HepG2 (cell line): ENCODE data around the gene NELFCD. TPM values are rescaled to one million over a fixed set of nuclear protein-coding genes. Genes with fewer than 3 reads are reported as not detected.

Source experiments
- BRF2 ChIP-seq: sonication (generic); formaldehyde crosslinking; IDR thresholded peaks from 2 replicates; pipeline ENCODE4 v1.8.1; 2022; ENCODE audit warnings: mild to moderate bottlenecking, missing genetic modification reagents
- CAMTA2 ChIP-seq: sonication (generic); formaldehyde crosslinking; IDR thresholded peaks from 2 replicates; pipeline ENCODE4 v1.4.0; 2020; ENCODE audit warnings: mild to moderate bottlenecking, missing genetic modification reagents, borderline replicate concordance
- CEBPB ChIP-seq: IDR thresholded peaks from 2 replicates; pipeline ENCODE4 v1.6.1; 2011; ENCODE audit warnings: low read depth, low read length, improper control_type of control experiment, borderline replicate concordance
- FOXC1 ChIP-seq: sonication (generic); formaldehyde crosslinking; IDR thresholded peaks from 2 replicates; pipeline ENCODE4 v1.8.0; 2022; ENCODE audit warnings: mild to moderate bottlenecking, missing genetic modification reagents, borderline replicate concordance
- HNRNPUL1 ChIP-seq: fragments of 200-400 bp; formaldehyde crosslinking; IDR thresholded peaks from 2 replicates; pipeline ENCODE4 v1.6.1; 2017; ENCODE audit warnings: low read depth, mild to moderate bottlenecking, low read length, moderate library complexity
- MLLT10 ChIP-seq: sonication (generic); formaldehyde crosslinking; IDR thresholded peaks from 2 replicates; pipeline ENCODE4 v1.4.0; 2020; ENCODE audit warnings: missing genetic modification reagents
- PRDM10 ChIP-seq: sonication (generic); formaldehyde crosslinking; IDR thresholded peaks from 2 replicates; pipeline ENCODE4 v1.4.0; 2020; ENCODE audit warnings: low read depth, missing genetic modification reagents
- SAFB2 ChIP-seq: sonication (generic); formaldehyde crosslinking; IDR thresholded peaks from 2 replicates; pipeline ENCODE4 v1.5.1; 2020; ENCODE audit warnings: missing genetic modification reagents, low read depth, mild to moderate bottlenecking, borderline replicate concordance
- SKIL ChIP-seq: sonication (generic); formaldehyde crosslinking; IDR thresholded peaks from 2 replicates; pipeline ENCODE4 v1.8.0; 2022; ENCODE audit warnings: missing genetic modification reagents, mild to moderate bottlenecking, moderate library complexity, borderline replicate concordance
- SMAD1 ChIP-seq: sonication (generic); formaldehyde crosslinking; IDR thresholded peaks from 2 replicates; pipeline ENCODE4 v1.4.0; 2020; ENCODE audit warnings: missing genetic modification reagents, low read depth, mild to moderate bottlenecking, borderline replicate concordance
- TBL1XR1 ChIP-seq: fragments of 150-350 bp; IDR thresholded peaks from 2 replicates; pipeline ENCODE4 v1.6.1; 2014; ENCODE audit warnings: borderline replicate concordance, low read length; ENCODE audit not compliant: partially characterized antibody
- TBX2 ChIP-seq: sonication (generic); formaldehyde crosslinking; IDR thresholded peaks from 2 replicates; pipeline ENCODE4 v1.5.0; 2020; ENCODE audit warnings: missing genetic modification reagents, mild to moderate bottlenecking, borderline replicate concordance
- TP53 ChIP-seq: sonication (generic); formaldehyde crosslinking; conservative IDR thresholded peaks from 2 replicates; pipeline ENCODE4 v1.4.0; 2020; ENCODE audit warnings: missing genetic modification reagents
- ZNF232 ChIP-seq: sonication (generic); formaldehyde crosslinking; IDR thresholded peaks from 2 replicates; pipeline ENCODE4 v1.4.0; 2020; ENCODE audit warnings: missing genetic modification reagents, borderline replicate concordance
- ZNF432 ChIP-seq: sonication (generic); formaldehyde crosslinking; IDR thresholded peaks from 2 replicates; pipeline ENCODE4 v1.5.0; 2020; ENCODE audit warnings: missing genetic modification reagents, mild to moderate bottlenecking, borderline replicate concordance
- ZNF687 ChIP-seq: sonication (generic); formaldehyde crosslinking; IDR thresholded peaks from 2 replicates; pipeline ENCODE4 v1.5.1; 2020; ENCODE audit warnings: mild to moderate bottlenecking, missing genetic modification reagents, moderate library complexity
- polyA plus RNA-seq, 8 experiments: library from polyadenylated mRNA; depleted of rRNA in 3 of 8; stranded (reverse) in 7 of 8; unstranded in 1 of 8; fragments of >200 nt; fragmentation: Illumina TruSeq in 4 of 8; extraction: Trizol in 4 of 8; gene quantifications; 2 replicates each; pipeline versions ENCODE4 v1.2.1 to v1.2.3, GENCODE V29; 2011 to 2016; ENCODE audit warnings: low read depth in 4 of 8, missing spikeins in 1 of 8, mixed read lengths in 1 of 8; ENCODE audit not compliant: insufficient read depth in 1 of 8
- total RNA-seq, 5 experiments: library from RNA; depleted of rRNA; stranded (reverse); fragments of >200 nt; fragmentation: Illumina TruSeq; extraction: Trizol; gene quantifications; 2 replicates each; pipeline ENCODE4 v1.2.3, GENCODE V29; 2016; ENCODE audit warnings: low read depth in 1 of 5

Gene NELFCD
- total and polyA plus RNA-seq, 2 of the 13 experiments (the other 11 are each of a cell fraction or from before 2014, with no cell fraction given) = 159 to 203 TPM

GRCh38 chr20:59017493-59018231 lies 36.6 kb downstream of the NELFCD start (continued):
- TF ChIP-seq ZNF687 (CRISPR knock-in tag) = peak; percentile 69
- no peak for TF ChIP-seq SAFB2 (CRISPR knock-in tag)
- no peak for TF ChIP-seq CEBPB
- TF ChIP-seq HNRNPUL1 = no peak
- TF ChIP-seq TP53 = no peak
- no peak for TF ChIP-seq MLLT10 (CRISPR knock-in tag)
- no peak for TF ChIP-seq SMAD1 (CRISPR knock-in tag)
- no peak for TF ChIP-seq ZNF432 (CRISPR knock-in tag)
- TF ChIP-seq SKIL (CRISPR knock-in tag) = no peak
- no peak for TF ChIP-seq FOXC1 (CRISPR knock-in tag)
- TF ChIP-seq TBL1XR1 = no peak
- TF ChIP-seq ZNF232 = no peak
- no peak for TF ChIP-seq CAMTA2
- TF ChIP-seq BRF2 = no peak
- TF ChIP-seq PRDM10 (CRISPR knock-in tag) = no peak
- 0 out of 2 replicates have a peak, but pooled peaks have one; percentile 42 for TF ChIP-seq TBX2 (CRISPR knock-in tag)
